Measurements from ENCODE around the gene CASP7. TPM values are rescaled to one million over a fixed set of nuclear protein-coding genes. Genes with fewer than 3 reads are reported as not detected.
"Not testable (repeated sequence)": the region's sequence is repeated elsewhere in the genome, so short reads cannot be mapped to it uniquely, and the experiment has no call there.

Gene CASP7
- total RNA-seq, 1 donor from 2014 or later: 27.5 TPM

GRCh38 chr10:113650172-113650571, 29.5 kb upstream of the CASP7 start:
- TF ChIP-seq CTCF (conservative IDR thresholded peaks at IDR 0.05): no peak
- Mint-ChIP-seq H3K27me3 (no peaks in the 10 kb centered on the region), H3K27ac (no peak overlapping the region), H3K36me3 (no peaks in the 10 kb centered on the region), H3K4me1 (ENCODE audit: unreplicated experiment) (no peaks in the 10 kb centered on the region), H3K9me3 (no peaks in the 10 kb centered on the region), H3K4me3 (no peak overlapping the region)
- DNase-seq (ENCODE audit: extremely low spot score, unreplicated experiment): no peak

- Mint-ChIP-seq H3K4me1 (ENCODE audit: unreplicated experiment) (no peaks in the 10 kb centered on the region), H3K4me3 (no peak overlapping the region), H3K36me3 (no peaks in the 10 kb centered on the region), H3K27ac (no peak overlapping the region), H3K9me3 (no peaks in the 10 kb centered on the region), H3K27me3 (no peaks in the 10 kb centered on the region)
- no peak for DNase-seq (ENCODE audit: extremely low spot score, unreplicated experiment)
- no peak for TF ChIP-seq CTCF (conservative IDR thresholded peaks at IDR 0.05)
Observed at GRCh38 chr10:113651021-113651420, 28.7 kb upstream of the CASP7 start.

GRCh38 chr10:113651898-113652297, 27.8 kb upstream of the CASP7 start:
- Mint-ChIP-seq H3K27ac (no peak overlapping the region), H3K36me3 (no peaks in the 10 kb centered on the region), H3K4me1 (ENCODE audit: unreplicated experiment) (no peaks in the 10 kb centered on the region), H3K27me3 (no peaks in the 10 kb centered on the region), H3K9me3 (no peaks in the 10 kb centered on the region), H3K4me3 (no peak overlapping the region)
- DNase-seq (ENCODE audit: extremely low spot score, unreplicated experiment): no peak
- TF ChIP-seq CTCF (conservative IDR thresholded peaks at IDR 0.05): no peak

GRCh38 chr10:113652456-113652855, 27.3 kb upstream of the CASP7 start:
- not testable (repeated sequence) for H3K27me3 Mint-ChIP-seq

GRCh38 chr10:113656896-113657295, 22.8 kb upstream of the CASP7 start:
- no peak for DNase-seq (ENCODE audit: extremely low spot score, unreplicated experiment)

More at GRCh38 chr10:113652456-113652855, 27.3 kb upstream of the CASP7 start:
- H3K4me3 Mint-ChIP-seq; H3K27ac Mint-ChIP-seq; H3K4me1 Mint-ChIP-seq (ENCODE audit: unreplicated experiment); H3K36me3 Mint-ChIP-seq; DNase-seq (ENCODE audit: extremely low spot score, unreplicated experiment); H3K9me3 Mint-ChIP-seq: not testable (repeated sequence)

GRCh38 chr10:113657544-113657943, 22.2 kb upstream of the CASP7 start:
- no peaks in the 10 kb centered on the region for H3K27me3 Mint-ChIP-seq
- no peak overlapping the region for H3K4me3 Mint-ChIP-seq
- H3K27ac Mint-ChIP-seq: no peak overlapping the region
- TF ChIP-seq CTCF (conservative IDR thresholded peaks at IDR 0.05): no peak
- no peaks in the 10 kb centered on the region for H3K4me1 Mint-ChIP-seq (ENCODE audit: unreplicated experiment)
- H3K9me3 Mint-ChIP-seq: no peaks in the 10 kb centered on the region
- DNase-seq (ENCODE audit: extremely low spot score, unreplicated experiment): no peak
- no peaks in the 10 kb centered on the region for H3K36me3 Mint-ChIP-seq

More at GRCh38 chr10:113656896-113657295, 22.8 kb upstream of the CASP7 start:
- no peak overlapping the region for H3K4me3 Mint-ChIP-seq
- TF ChIP-seq CTCF (conservative IDR thresholded peaks at IDR 0.05): no peak
- H3K27ac Mint-ChIP-seq: no peak overlapping the region
- H3K27me3 Mint-ChIP-seq: no peaks in the 10 kb centered on the region
- no peaks in the 10 kb centered on the region for H3K4me1 Mint-ChIP-seq (ENCODE audit: unreplicated experiment)
- no peaks in the 10 kb centered on the region for H3K9me3 Mint-ChIP-seq
- no peaks in the 10 kb centered on the region for H3K36me3 Mint-ChIP-seq

Data from type B pancreatic cell (in vitro differentiated cells).